K562 (cell line): ENCODE measurements around the gene MAPKAPK2. TPM values are rescaled to one million over a fixed set of nuclear protein-coding genes. Genes with fewer than 3 reads are reported as not detected.

ENCODE experiments used
- ARNT ChIP-seq, 2 experiments: fragments of 450-650 bp; IDR thresholded peaks; 2 replicates each; pipeline ENCODE4 v1.6.1; 2016; ENCODE audit warnings: mild to moderate bottlenecking in 1 of 2
- ATF7 ChIP-seq: fragments of 450-650 bp; IDR thresholded peaks from 2 replicates; pipeline ENCODE4 v1.7.1; 2014; ENCODE audit warnings: mild to moderate bottlenecking, moderate library complexity
- BRD4 ChIP-seq: fragments of 200-600 bp; sonication (generic); IDR thresholded peaks from 2 replicates; pipeline ENCODE4 v1.6.1; 2017; ENCODE audit warnings: inconsistent platforms
- CEBPB ChIP-seq: fragments of 450-650 bp; IDR thresholded peaks from 2 replicates; pipeline ENCODE4 v1.6.1; 2016; ENCODE audit warnings: missing genetic modification characterization, missing compliant biosample characterization
- COPS2 ChIP-seq: fragments of 450-650 bp; conservative IDR thresholded peaks from 2 replicates; pipeline ENCODE4 v1.6.1; 2016; ENCODE audit warnings: mild to moderate bottlenecking, moderate library complexity
- ETV1 ChIP-seq: fragments of 450-650 bp; conservative IDR thresholded peaks from 2 replicates; pipeline ENCODE4 v1.6.1; 2016; ENCODE audit warnings: missing genetic modification characterization, control low read depth, low read depth, missing compliant biosample characterization
- FOXP1 ChIP-seq: sonication (generic); formaldehyde crosslinking; IDR thresholded peaks from 2 replicates; pipeline ENCODE4 v1.8.0; 2022; ENCODE audit warnings: mild to moderate bottlenecking, missing genetic modification reagents
- MAZ ChIP-seq, 2 experiments: fragments of 450-650 bp in 1 of 2; sonication (generic) in 1 of 2; formaldehyde crosslinking; IDR thresholded peaks in 1 of 2; conservative IDR thresholded peaks in 1 of 2; 2 replicates each; pipeline versions ENCODE4 v1.4.0 to v1.5.0; 2020; ENCODE audit warnings: mild to moderate bottlenecking in 1 of 2, missing genetic modification reagents in 1 of 2
- RHOXF2B ChIP-seq: fragments of 250-450 bp; sonication (Bioruptor Pico); conservative IDR thresholded peaks from 2 replicates; pipeline ENCODE4 v1.5.1; 2021
- SETDB1 ChIP-seq: IDR thresholded peaks from one replicate; pipeline ENCODE4 v1.6.1; 2012; ENCODE audit warnings: low read length, control low read depth, inconsistent platforms
- SIN3B ChIP-seq: fragments of 450-650 bp; IDR thresholded peaks from 2 replicates; pipeline ENCODE4 v1.6.1; 2017; ENCODE audit warnings: low read depth, mild to moderate bottlenecking, moderate library complexity
- SRSF9 ChIP-seq: fragments of 200-400 bp; formaldehyde crosslinking; IDR thresholded peaks from 2 replicates; pipeline ENCODE4 v1.6.1; 2017; ENCODE audit warnings: low read depth, low read length, borderline replicate concordance
- ZBTB17 ChIP-seq: fragments of 450-650 bp; formaldehyde crosslinking; IDR thresholded peaks from 2 replicates; pipeline ENCODE4 v1.4.0; 2020; ENCODE audit warnings: mild to moderate bottlenecking
- ZNF133 ChIP-seq: fragments of 250-450 bp; sonication (Bioruptor Pico); IDR thresholded peaks from 2 replicates; pipeline ENCODE4 v1.4.0; 2020; ENCODE audit warnings: mild to moderate bottlenecking
- ZNF780A ChIP-seq: fragments of 250-450 bp; sonication (Bioruptor Pico); IDR thresholded peaks from 2 replicates; pipeline ENCODE4 v1.5.0; 2021; ENCODE audit warnings: mild to moderate bottlenecking
- polyA plus RNA-seq, 8 experiments: library from polyadenylated mRNA; depleted of rRNA in 4 of 8; stranded (reverse) in 5 of 8; unstranded in 3 of 8; fragments of >200 nt; fragmentation: Nextera tagmentation in 2 of 8; fragmentation: Illumina TruSeq in 1 of 8; extraction: Ambion mirVana in 2 of 8; extraction: Trizol in 1 of 8; gene quantifications; 2 replicates each; pipeline versions ENCODE4 v1.2.1 to v1.2.3, GENCODE V29; 2011 to 2014; ENCODE audit warnings: inconsistent platforms in 1 of 8, missing spikeins in 1 of 8
- total RNA-seq, 7 experiments: library from RNA; depleted of rRNA in 6 of 7; stranded (reverse); fragments of >200 nt in 6 of 7; fragmentation: Illumina TruSeq in 2 of 7; extraction: Trizol in 2 of 7; gene quantifications; 2 replicates each; pipeline versions ENCODE4 v1.2.1 to v1.2.3, GENCODE V29; 2011 to 2021; ENCODE audit warnings: low replicate concordance in 1 of 7
- TF ChIP-seq, protein P1 (sequence below): sonication (generic); formaldehyde crosslinking; IDR thresholded peaks from 2 replicates; pipeline ENCODE4 v1.8.0; 2023; ENCODE audit warnings: mild to moderate bottlenecking, missing genetic modification reagents
- TF ChIP-seq, protein P2 (sequence below), 2 experiments: fragments of 150-350 bp in 1 of 2; IDR thresholded peaks; 2 replicates each; pipeline ENCODE4 v1.6.1; 2012 to 2016; ENCODE audit warnings: low read depth in 2 of 2, low read length in 2 of 2, mild to moderate bottlenecking in 1 of 2, moderate library complexity in 1 of 2
- TF ChIP-seq, protein P3 (sequence below): fragments of 450-650 bp; IDR thresholded peaks from 2 replicates; pipeline ENCODE4 v1.6.1; 2016; ENCODE audit warnings: borderline replicate concordance
- TF ChIP-seq, protein P4 (sequence below): sonication (generic); formaldehyde crosslinking; IDR thresholded peaks from 2 replicates; pipeline ENCODE4 v1.8.0; 2022; ENCODE audit warnings: mild to moderate bottlenecking, missing genetic modification reagents

Gene MAPKAPK2
- total and polyA plus RNA-seq, 9 of the 15 experiments (the other 6 are each of a cell fraction or from before 2014, with no cell fraction given): 0.63 to 94.2 (median 52.1) TPM

DNA sequence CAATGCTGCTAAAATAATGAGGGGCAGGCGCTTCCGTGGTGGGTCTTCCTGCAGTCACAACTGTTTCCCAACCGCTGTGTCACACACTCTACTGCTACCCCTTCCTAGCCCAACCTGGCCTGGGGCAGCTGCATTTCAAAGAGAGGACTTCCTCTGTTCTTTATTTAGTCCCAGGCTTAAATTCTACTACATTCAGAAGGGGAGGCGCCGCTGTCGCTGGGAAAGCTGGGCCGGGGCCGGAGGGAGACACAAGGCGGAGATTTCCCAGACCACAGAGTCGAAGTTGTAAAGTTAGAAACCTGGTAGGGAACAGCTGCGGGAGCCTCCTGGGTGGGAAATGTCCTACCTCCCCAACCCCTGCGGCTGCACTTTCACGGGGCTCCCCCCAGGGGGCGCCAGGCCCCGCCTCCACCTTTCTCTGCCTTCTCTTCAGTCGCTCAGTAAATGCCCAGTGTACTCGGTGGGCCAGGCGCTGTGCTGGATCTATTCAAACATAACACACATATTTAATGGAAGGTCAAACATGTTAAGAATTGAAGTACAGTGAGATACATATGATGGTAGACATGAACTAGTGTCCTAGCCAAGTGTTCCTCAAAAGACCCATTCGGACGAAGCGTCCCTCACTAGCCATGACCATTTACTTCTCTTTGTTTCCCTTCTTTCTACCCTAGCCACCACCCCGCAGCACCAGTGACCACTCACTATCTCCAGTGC lies 26.3 kb upstream of the MAPKAPK2 start (continued):
- TF ChIP-seq ETV1 (tag) (no peak; the same call in 1 of the 2 replicates), COPS2 (no peak), ZNF133 (CRISPR knock-in tag) (no peak), CEBPB (tag) (no peak), ATF7 (peak; percentile 60), BRD4 (no peak), ZBTB17 (no peak), RHOXF2B (CRISPR knock-in tag) (no peak), FOXP1 (CRISPR knock-in tag) (no peak), SRSF9 (no peak), MAZ (CRISPR knock-in tag; conservative IDR thresholded peaks at IDR 0.05 in 1 of 2, IDR thresholded peaks at IDR 0.05 in 1 of 2) (peak; percentile 53 to 71; a peak in 2 of 4 replicates), ARNT (IDR thresholded peaks at IDR 0.05) (peak; percentile 46 to 47; a peak in 1 of 4 replicates), SETDB1 (no peak), SIN3B (no peak), ZNF780A (CRISPR knock-in tag) (no peak)
- TF ChIP-seq, protein P1, sequence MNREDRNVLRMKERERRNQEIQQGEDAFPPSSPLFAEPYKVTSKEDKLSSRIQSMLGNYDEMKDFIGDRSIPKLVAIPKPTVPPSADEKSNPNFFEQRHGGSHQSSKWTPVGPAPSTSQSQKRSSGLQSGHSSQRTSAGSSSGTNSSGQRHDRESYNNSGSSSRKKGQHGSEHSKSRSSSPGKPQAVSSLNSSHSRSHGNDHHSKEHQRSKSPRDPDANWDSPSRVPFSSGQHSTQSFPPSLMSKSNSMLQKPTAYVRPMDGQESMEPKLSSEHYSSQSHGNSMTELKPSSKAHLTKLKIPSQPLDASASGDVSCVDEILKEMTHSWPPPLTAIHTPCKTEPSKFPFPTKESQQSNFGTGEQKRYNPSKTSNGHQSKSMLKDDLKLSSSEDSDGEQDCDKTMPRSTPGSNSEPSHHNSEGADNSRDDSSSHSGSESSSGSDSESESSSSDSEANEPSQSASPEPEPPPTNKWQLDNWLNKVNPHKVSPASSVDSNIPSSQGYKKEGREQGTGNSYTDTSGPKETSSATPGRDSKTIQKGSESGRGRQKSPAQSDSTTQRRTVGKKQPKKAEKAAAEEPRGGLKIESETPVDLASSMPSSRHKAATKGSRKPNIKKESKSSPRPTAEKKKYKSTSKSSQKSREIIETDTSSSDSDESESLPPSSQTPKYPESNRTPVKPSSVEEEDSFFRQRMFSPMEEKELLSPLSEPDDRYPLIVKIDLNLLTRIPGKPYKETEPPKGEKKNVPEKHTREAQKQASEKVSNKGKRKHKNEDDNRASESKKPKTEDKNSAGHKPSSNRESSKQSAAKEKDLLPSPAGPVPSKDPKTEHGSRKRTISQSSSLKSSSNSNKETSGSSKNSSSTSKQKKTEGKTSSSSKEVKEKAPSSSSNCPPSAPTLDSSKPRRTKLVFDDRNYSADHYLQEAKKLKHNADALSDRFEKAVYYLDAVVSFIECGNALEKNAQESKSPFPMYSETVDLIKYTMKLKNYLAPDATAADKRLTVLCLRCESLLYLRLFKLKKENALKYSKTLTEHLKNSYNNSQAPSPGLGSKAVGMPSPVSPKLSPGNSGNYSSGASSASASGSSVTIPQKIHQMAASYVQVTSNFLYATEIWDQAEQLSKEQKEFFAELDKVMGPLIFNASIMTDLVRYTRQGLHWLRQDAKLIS (CRISPR knock-in tag): no peak
- TF ChIP-seq, protein P2, sequence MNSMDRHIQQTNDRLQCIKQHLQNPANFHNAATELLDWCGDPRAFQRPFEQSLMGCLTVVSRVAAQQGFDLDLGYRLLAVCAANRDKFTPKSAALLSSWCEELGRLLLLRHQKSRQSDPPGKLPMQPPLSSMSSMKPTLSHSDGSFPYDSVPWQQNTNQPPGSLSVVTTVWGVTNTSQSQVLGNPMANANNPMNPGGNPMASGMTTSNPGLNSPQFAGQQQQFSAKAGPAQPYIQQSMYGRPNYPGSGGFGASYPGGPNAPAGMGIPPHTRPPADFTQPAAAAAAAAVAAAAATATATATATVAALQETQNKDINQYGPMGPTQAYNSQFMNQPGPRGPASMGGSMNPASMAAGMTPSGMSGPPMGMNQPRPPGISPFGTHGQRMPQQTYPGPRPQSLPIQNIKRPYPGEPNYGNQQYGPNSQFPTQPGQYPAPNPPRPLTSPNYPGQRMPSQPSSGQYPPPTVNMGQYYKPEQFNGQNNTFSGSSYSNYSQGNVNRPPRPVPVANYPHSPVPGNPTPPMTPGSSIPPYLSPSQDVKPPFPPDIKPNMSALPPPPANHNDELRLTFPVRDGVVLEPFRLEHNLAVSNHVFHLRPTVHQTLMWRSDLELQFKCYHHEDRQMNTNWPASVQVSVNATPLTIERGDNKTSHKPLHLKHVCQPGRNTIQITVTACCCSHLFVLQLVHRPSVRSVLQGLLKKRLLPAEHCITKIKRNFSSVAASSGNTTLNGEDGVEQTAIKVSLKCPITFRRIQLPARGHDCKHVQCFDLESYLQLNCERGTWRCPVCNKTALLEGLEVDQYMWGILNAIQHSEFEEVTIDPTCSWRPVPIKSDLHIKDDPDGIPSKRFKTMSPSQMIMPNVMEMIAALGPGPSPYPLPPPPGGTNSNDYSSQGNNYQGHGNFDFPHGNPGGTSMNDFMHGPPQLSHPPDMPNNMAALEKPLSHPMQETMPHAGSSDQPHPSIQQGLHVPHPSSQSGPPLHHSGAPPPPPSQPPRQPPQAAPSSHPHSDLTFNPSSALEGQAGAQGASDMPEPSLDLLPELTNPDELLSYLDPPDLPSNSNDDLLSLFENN (IDR thresholded peaks at IDR 0.05; ENCODE audit: low read depth in 2 of 2, low read length in 2 of 2): no peak
- TF ChIP-seq, protein P3, sequence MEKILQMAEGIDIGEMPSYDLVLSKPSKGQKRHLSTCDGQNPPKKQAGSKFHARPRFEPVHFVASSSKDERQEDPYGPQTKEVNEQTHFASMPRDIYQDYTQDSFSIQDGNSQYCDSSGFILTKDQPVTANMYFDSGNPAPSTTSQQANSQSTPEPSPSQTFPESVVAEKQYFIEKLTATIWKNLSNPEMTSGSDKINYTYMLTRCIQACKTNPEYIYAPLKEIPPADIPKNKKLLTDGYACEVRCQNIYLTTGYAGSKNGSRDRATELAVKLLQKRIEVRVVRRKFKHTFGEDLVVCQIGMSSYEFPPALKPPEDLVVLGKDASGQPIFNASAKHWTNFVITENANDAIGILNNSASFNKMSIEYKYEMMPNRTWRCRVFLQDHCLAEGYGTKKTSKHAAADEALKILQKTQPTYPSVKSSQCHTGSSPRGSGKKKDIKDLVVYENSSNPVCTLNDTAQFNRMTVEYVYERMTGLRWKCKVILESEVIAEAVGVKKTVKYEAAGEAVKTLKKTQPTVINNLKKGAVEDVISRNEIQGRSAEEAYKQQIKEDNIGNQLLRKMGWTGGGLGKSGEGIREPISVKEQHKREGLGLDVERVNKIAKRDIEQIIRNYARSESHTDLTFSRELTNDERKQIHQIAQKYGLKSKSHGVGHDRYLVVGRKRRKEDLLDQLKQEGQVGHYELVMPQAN: no peak
- TF ChIP-seq, protein P4, sequence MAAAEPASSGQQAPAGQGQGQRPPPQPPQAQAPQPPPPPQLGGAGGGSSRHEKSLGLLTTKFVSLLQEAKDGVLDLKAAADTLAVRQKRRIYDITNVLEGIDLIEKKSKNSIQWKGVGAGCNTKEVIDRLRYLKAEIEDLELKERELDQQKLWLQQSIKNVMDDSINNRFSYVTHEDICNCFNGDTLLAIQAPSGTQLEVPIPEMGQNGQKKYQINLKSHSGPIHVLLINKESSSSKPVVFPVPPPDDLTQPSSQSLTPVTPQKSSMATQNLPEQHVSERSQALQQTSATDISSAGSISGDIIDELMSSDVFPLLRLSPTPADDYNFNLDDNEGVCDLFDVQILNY (CRISPR knock-in tag): no peak
